Left colon (tissue), 2 donors: Measurements from ENCODE around the gene CLDN15. TPM values are rescaled to one million over a fixed set of nuclear protein-coding genes. Genes with fewer than 3 reads are reported as not detected.
"Not testable (repeated sequence)": the region's sequence is repeated elsewhere in the genome, so short reads cannot be mapped to it uniquely, and the experiment has no call there.

Experiments used
- ATAC-seq: fragments of 200-7000 bp; cut with Tn5 transposase; one replicate; pipeline ENCODE4 v1.9.1; 2020; ENCODE audit warnings: mild to moderate bottlenecking, moderate library complexity
- DNase-seq, 2 donors: peaks; one replicate each; pipeline ENCODE4 v3.0.0-alpha.2; 2020
- intact Hi-C, 2 donors: fragments of 100-400 bp; cut with DNase I in 1 of 2; cut with micrococcal nuclease in 1 of 2; formaldehyde crosslinking; loops; one replicate each; pipeline versions ENCODE4 v1.11.2 to v1.14.0; 2022; cut with DNase I, micrococcal nuclease
- total RNA-seq, 2 donors: library from RNA; stranded (reverse); fragmentation: NEBNext Ultra II Directional; extraction: Animal tissue kit (Norgen Biotek cat#: 25700); gene quantifications; one replicate each; pipeline ENCODE4 v1.2.1, GENCODE V29; 2021
- donor health status: DM: no; HTN: no; CAD: no.
- donor health status: DM: yes; HTN: yes; CAD: no.

CLDN15 gene
- total RNA-seq, 2 donors from 2014 or later, result 22.1 to 30.8 TPM

GRCh38 chr7:101205901-101206664, 31.5 kb downstream of the CLDN15 start:
- DNase-seq (no peak), ATAC-seq (no peak)
- intact Hi-C loops, result loop anchor here in 1 of 2 donors (10.0 kb wide), 1 partner anchor 59 kb away; no protein-coding TSS in a partner anchor

- not testable (repeated sequence) for DNase-seq, ATAC-seq
- intact Hi-C loops, result loop anchor here in 1 of 2 donors (10.0 kb wide), 1 partner anchor 61 kb away; no protein-coding TSS in a partner anchor
Measured at GRCh38 chr7:101203740-101204738, 33.6 kb downstream of the CLDN15 start.

GRCh38 chr7:101202603-101202918, 35.0 kb downstream of the CLDN15 start:
- ATAC-seq (no peak), DNase-seq (no peak)
- intact Hi-C loops, result loop anchor here in 1 of 2 donors (10.0 kb wide), 1 partner anchor 62 kb away; no protein-coding TSS in a partner anchor

GRCh38 chr7:101201695-101202602, 35.7 kb downstream of the CLDN15 start:
- ATAC-seq (peak; percentile 83), DNase-seq (peak; percentile 77 to 86)
- intact Hi-C loops, result loop anchor here in 1 of 2 donors (10.0 kb wide), 1 partner anchor 63 kb away; no protein-coding TSS in a partner anchor

GRCh38 chr7:101200862-101201599, 36.6 kb downstream of the CLDN15 start, which contains the start of gene MOGAT3:
MOGAT3 (minus strand) TSS chr7:101201036; CDS start chr7:101200854, 182 bp downstream.
- intact Hi-C loops, result loop anchor here in 1 of 2 donors (10.0 kb wide), 1 partner anchor 64 kb away; no protein-coding TSS in a partner anchor
- ATAC-seq (peak; percentile 86), DNase-seq (peak; percentile 83 to 95)

GRCh38 chr7:101200504-101200861, 37.1 kb downstream of the CLDN15 start:
- peak; percentile 4 for ATAC-seq
- intact Hi-C loops, result loop anchor here in 1 of 2 donors (10.0 kb wide), 1 partner anchor 64 kb away; no protein-coding TSS in a partner anchor
- DNase-seq, result no peak

GRCh38 chr7:101199522-101199921, 38.1 kb downstream of the CLDN15 start:
- ATAC-seq, intact Hi-C loops, DNase-seq: not testable (repeated sequence)

GRCh38 chr7:101198476-101198875, 39.1 kb downstream of the CLDN15 start:
- ATAC-seq (no peak), DNase-seq (no peak)
- intact Hi-C loops, result no loop called here

- ATAC-seq (no peak), DNase-seq (no peak)
- intact Hi-C loops, result no loop called here
Measured at GRCh38 chr7:101197991-101198390, 39.6 kb downstream of the CLDN15 start.

GRCh38 chr7:101195884-101196283, 41.7 kb downstream of the CLDN15 start:
- intact Hi-C loops, result no loop called here
- DNase-seq (no peak), ATAC-seq (no peak)

- DNase-seq (no peak), ATAC-seq (no peak)
- intact Hi-C loops, result no loop called here
Measured at GRCh38 chr7:101189109-101189508, 48.5 kb downstream of the CLDN15 start.

GRCh38 chr7:101186844-101187428, 50.7 kb downstream of the CLDN15 start:
- intact Hi-C loops, result no loop called here
- DNase-seq (no peak), ATAC-seq (no peak)

- ATAC-seq, result no peak
- DNase-seq, result no peak
- intact Hi-C loops, result no loop called here
Measured at GRCh38 chr7:101186194-101186593, 51.4 kb downstream of the CLDN15 start.

- DNase-seq, result no peak
- ATAC-seq, result peak; percentile 71
- intact Hi-C loops, result no loop called here
Measured at GRCh38 chr7:101185258-101185839, 52.3 kb downstream of the CLDN15 start.
